H9 (cell line): ENCODE measurements around the gene TOP3B. TPM values are rescaled to one million over a fixed set of nuclear protein-coding genes. Genes with fewer than 3 reads are reported as not detected.

Experiments
- DNase-seq: peaks from one replicate; pipeline ENCODE4 v3.0.0-alpha.2; 2017
- H2AFZ ChIP-seq: one replicate; pipeline ENCODE4 v1.6.1; 2013; ENCODE audit warnings: mild to moderate bottlenecking, low read length, control low read depth, moderate library complexity
- H2AK5ac ChIP-seq: 2 replicates; pipeline ENCODE4 v1.6.1; 2013; ENCODE audit warnings: low read length, control low read depth, mixed read lengths; ENCODE audit not compliant: insufficient read length
- H2BK120ac ChIP-seq: one replicate; pipeline ENCODE4 v1.6.1; 2013; ENCODE audit warnings: low read depth, mild to moderate bottlenecking, low read length, control low read depth, inconsistent platforms; ENCODE audit not compliant: poor library complexity, severe bottlenecking
- H2BK12ac ChIP-seq: 2 replicates; pipeline ENCODE4 v1.6.1; 2013; ENCODE audit warnings: low read length, control low read depth, mixed read lengths, low read depth; ENCODE audit not compliant: insufficient read length
- H2BK15ac ChIP-seq: 2 replicates; pipeline ENCODE4 v1.6.1; 2013; ENCODE audit warnings: low read depth, low read length, control low read depth
- H2BK20ac ChIP-seq: one replicate; pipeline ENCODE4 v1.6.1; 2013; ENCODE audit warnings: low read depth, mild to moderate bottlenecking, low read length, control low read depth, inconsistent platforms; ENCODE audit not compliant: poor library complexity, severe bottlenecking
- H2BK5ac ChIP-seq: 2 replicates; pipeline ENCODE4 v1.6.1; 2013; ENCODE audit warnings: low read length, control low read depth, mixed read lengths; ENCODE audit not compliant: insufficient read length
- H3K14ac ChIP-seq: 2 replicates; pipeline ENCODE4 v1.6.1; 2013; ENCODE audit warnings: low read length, control low read depth; ENCODE audit not compliant: insufficient read depth
- H3K18ac ChIP-seq: 2 replicates; pipeline ENCODE4 v1.6.1; 2013; ENCODE audit warnings: low read depth, mild to moderate bottlenecking, mixed read lengths, low read length, control low read depth; ENCODE audit not compliant: insufficient read length
- H3K23ac ChIP-seq: 2 replicates; pipeline ENCODE4 v1.6.1; 2013; ENCODE audit warnings: low read length, control low read depth, mixed read lengths, low read depth; ENCODE audit not compliant: insufficient read length
- H3K23me2 ChIP-seq: 2 replicates; pipeline ENCODE4 v1.6.1; 2013; ENCODE audit warnings: low read depth, mild to moderate bottlenecking, mixed read lengths, low read length, control low read depth; ENCODE audit not compliant: insufficient read length, poor library complexity, severe bottlenecking
- H3K27ac ChIP-seq: 2 replicates; pipeline ENCODE4 v1.5.1; 2013; ENCODE audit warnings: low read length, control low read depth, mixed read lengths, low read depth; ENCODE audit not compliant: insufficient read length
- H3K27me3 ChIP-seq: 2 replicates; pipeline ENCODE4 v1.6.1; 2013; ENCODE audit warnings: low read length, control low read depth, inconsistent platforms; ENCODE audit not compliant: insufficient read depth
- H3K4ac ChIP-seq: 2 replicates; pipeline ENCODE4 v1.6.1; 2013; ENCODE audit warnings: low read depth, mild to moderate bottlenecking, control low read depth, inconsistent platforms, low read length, moderate library complexity
- H3K4me1 ChIP-seq: 2 replicates; pipeline ENCODE4 v1.6.1; 2013; ENCODE audit warnings: low read length, control low read depth, inconsistent platforms; ENCODE audit not compliant: insufficient read depth
- H3K4me2 ChIP-seq: 2 replicates; pipeline ENCODE4 v1.6.1; 2013; ENCODE audit warnings: low read length, control low read depth, mixed read lengths; ENCODE audit not compliant: insufficient read length, insufficient read depth
- H3K56ac ChIP-seq: 2 replicates; pipeline ENCODE4 v1.6.1; 2013; ENCODE audit warnings: low read depth, mild to moderate bottlenecking, mixed read lengths, low read length, control low read depth; ENCODE audit not compliant: insufficient read length
- H3K79me1 ChIP-seq: 2 replicates; pipeline ENCODE4 v1.6.1; 2013; ENCODE audit warnings: low read depth, mild to moderate bottlenecking, moderate library complexity, low read length, control low read depth, inconsistent platforms; ENCODE audit not compliant: insufficient read depth, poor library complexity, severe bottlenecking
- H3K79me2 ChIP-seq: 2 replicates; pipeline ENCODE4 v1.6.1; 2013; ENCODE audit warnings: low read length, control low read depth, inconsistent platforms; ENCODE audit not compliant: insufficient read depth
- H3K9ac ChIP-seq: 2 replicates; pipeline ENCODE4 v1.6.1; 2013; ENCODE audit warnings: low read length, control low read depth, mixed read lengths; ENCODE audit not compliant: insufficient read length; ENCODE audit errors: extremely low read depth
- H3K9me3 ChIP-seq: one replicate; pipeline ENCODE4 v1.6.1; 2013; ENCODE audit warnings: low read depth, low read length, inconsistent platforms; ENCODE audit not compliant: control insufficient read depth
- H3T11ph ChIP-seq: one replicate; pipeline ENCODE4 v1.6.1; 2013; ENCODE audit warnings: mild to moderate bottlenecking, low read length, control low read depth, inconsistent platforms
- H4K20me1 ChIP-seq: one replicate; pipeline ENCODE4 v1.6.1; 2013; ENCODE audit not compliant: control insufficient read depth, insufficient read length, insufficient read depth
- H4K5ac ChIP-seq: 2 replicates; pipeline ENCODE4 v1.6.1; 2013; ENCODE audit warnings: low read depth, mild to moderate bottlenecking, mixed read lengths, low read length, control low read depth; ENCODE audit not compliant: insufficient read length
- H4K8ac ChIP-seq: replicated peaks from 2 replicates; pipeline ENCODE4 v1.6.1; 2013; ENCODE audit warnings: low read length, control low read depth, mixed read lengths, low read depth; ENCODE audit not compliant: insufficient read length
- H4K91ac ChIP-seq: 2 replicates; pipeline ENCODE4 v1.6.1; 2013; ENCODE audit warnings: low read depth, mild to moderate bottlenecking, moderate library complexity, mixed read lengths, low read length, control low read depth; ENCODE audit not compliant: insufficient read length
- H3K27ac Mint-ChIP-seq, 3 experiments: 2 replicates in 2 of 3; 3 replicates in 1 of 3; pipeline ENCODE4 v1.8.0; 2020 to 2021; ENCODE audit warnings: mixed read lengths in 3 of 3, mild to moderate bottlenecking in 1 of 3, moderate library complexity in 1 of 3
- H3K27me3 Mint-ChIP-seq: 2 replicates; pipeline ENCODE4 v1.8.0; 2021; ENCODE audit warnings: low read depth, mild to moderate bottlenecking, moderate library complexity, mixed read lengths
- H3K36me3 Mint-ChIP-seq, 3 experiments: 2 replicates in 2 of 3; 3 replicates in 1 of 3; pipeline ENCODE4 v1.8.0; 2020 to 2021; ENCODE audit warnings: low read depth in 3 of 3, mixed read lengths in 3 of 3; ENCODE audit not compliant: insufficient read depth in 1 of 3
- H3K4me1 Mint-ChIP-seq, 2 experiments: 2 replicates each; pipeline ENCODE4 v1.8.0; 2020; ENCODE audit warnings: mixed read lengths in 2 of 2
- H3K4me3 Mint-ChIP-seq, 2 experiments: 2 replicates in 1 of 2; 3 replicates in 1 of 2; pipeline ENCODE4 v1.8.0; 2020 to 2021; ENCODE audit warnings: mild to moderate bottlenecking in 2 of 2, mixed read lengths in 2 of 2, moderate library complexity in 1 of 2
- H3K9me3 Mint-ChIP-seq, 2 experiments: 2 replicates in 1 of 2; 3 replicates in 1 of 2; pipeline ENCODE4 v1.8.0; 2020; ENCODE audit warnings: mild to moderate bottlenecking in 2 of 2, mixed read lengths in 2 of 2, moderate library complexity in 1 of 2
- CTCF ChIP-seq: fragments of 200-600 bp; sonication (generic); conservative IDR thresholded peaks from 3 replicates; pipeline ENCODE4 v1.8.0; 2021; ENCODE audit warnings: antibody characterized with exemption, mild to moderate bottlenecking
- WGBS: extraction: QIAGEN DNeasy Blood & Tissue Kit; methylation state at CpG from one replicate; pipeline ENCODE4 v1.1.7; 2013; ENCODE audit warnings: missing lambda C conversion rate, low lambda C conversion rate, mixed read lengths; ENCODE audit not compliant: insufficient read length; ENCODE audit errors: extremely low coverage; 5-methylcytosine and 5-hydroxymethylcytosine counted together
- total RNA-seq: library from RNA; stranded (reverse); gene quantifications from 2 replicates; pipeline ENCODE4 v1.2.1, GENCODE V29; 2021

Gene TOP3B
- total RNA-seq, 1 experiment from 2014 or later, result 55.2 TPM

GRCh38 chr22:22022947-22023534 lies 40.5 kb upstream of the TOP3B start:
- Histone ChIP-seq H3K14ac (no peak overlapping the region), H2AK5ac (no peak overlapping the region), H4K91ac (no peak overlapping the region), H3T11ph (no peak overlapping the region), H3K18ac (no peak overlapping the region), H3K23ac (no peak overlapping the region), H3K4me2 (no peak overlapping the region), H4K8ac (no peak overlapping the region), H3K27me3 (peaks cover 6% of the 10 kb centered on the region; the same call in 1 of the 2 replicates), H3K9ac (no peak overlapping the region), H3K79me2 (no peaks in the 10 kb centered on the region), H2BK120ac (no peak overlapping the region), H2BK15ac (no peak overlapping the region), H2AFZ (no peak overlapping the region), H3K4me1 (no peaks in the 10 kb centered on the region; the same call in 1 of the 2 replicates), H2BK12ac (no peak overlapping the region), H2BK5ac (no peak overlapping the region), H3K27ac (no peak overlapping the region), H4K5ac (no peak overlapping the region), H3K56ac (no peak overlapping the region), H3K79me1 (no peaks in the 10 kb centered on the region), H4K20me1 (no peaks in the 10 kb centered on the region), H3K23me2 (no peaks in the 10 kb centered on the region), H3K9me3 (no peaks in the 10 kb centered on the region), H2BK20ac (no peak overlapping the region), H3K4ac (no peak overlapping the region)
- Mint-ChIP-seq H3K9me3 (peaks cover 0 to under 1% of the 10 kb centered on the region in 2 experiments; a peak in 1 of 5 replicates), H3K27ac (no peak overlapping the region), H3K27me3 (peaks cover 96% of the 10 kb centered on the region), H3K4me3 (no peak overlapping the region), H3K36me3 (no peaks in the 10 kb centered on the region), H3K4me1 (peaks cover 10 to 29% of the 10 kb centered on the region in 2 experiments)
- DNase-seq, result no peak
- WGBS, result no CpG with 5 or more reads among the region's 6 CpGs
- TF ChIP-seq CTCF, result no peak
